Measurements from ENCODE around the gene MORN5. TPM values are rescaled to one million over a fixed set of nuclear protein-coding genes. Genes with fewer than 3 reads are reported as not detected.
A peak's percentile ranks its signal among the peaks of the same experiment; 100 is the strongest.

The MORN5 gene
- total and polyA plus RNA-seq, 2 donors from 2014 or later = 1.6 to 5.6 TPM

- DNase-seq (no peak), FAIRE-seq (no peak)
- H3K4me1 ChIP-seq (ENCODE audit: control insufficient read depth in 2 of 3, insufficient read depth in 2 of 3, low read depth in 1 of 3, low read length in 3 of 3) = peaks cover 0 to 3% (median 0%) of the 10 kb centered on the region in 3 donors
- intact Hi-C loops (cut with DNase I) = no loop called here
- no peak overlapping the region for H3K27ac ChIP-seq (ENCODE audit: low read depth in 2 of 2, low read length in 2 of 2)
- H3K36me3 ChIP-seq (ENCODE audit: control insufficient read depth in 2 of 3, insufficient read depth in 3 of 3, low read length in 3 of 3) = no peaks in the 10 kb centered on the region
- TF ChIP-seq CTCF (IDR thresholded peaks at IDR 0.05; ENCODE audit: borderline replicate concordance, extremely low read depth, insufficient read depth) = no peak
- H3K9me3 ChIP-seq (ENCODE audit: control insufficient read depth in 2 of 3, insufficient read depth in 1 of 3, low read length in 3 of 3) = no peaks in the 10 kb centered on the region
- H3K4me3 ChIP-seq (ENCODE audit: low read length in 3 of 3) = no peak overlapping the region
- H3K9ac ChIP-seq (ENCODE audit: low read length in 3 of 3) = no peak overlapping the region
- no peaks in the 10 kb centered on the region for H3K27me3 ChIP-seq (ENCODE audit: control insufficient read depth, insufficient read depth, low read length)
Observed at GRCh38 chr9:122195875-122196274, 36.2 kb downstream of the MORN5 start.

- TF ChIP-seq CTCF (IDR thresholded peaks at IDR 0.05; ENCODE audit: borderline replicate concordance, extremely low read depth, insufficient read depth) = no peak
- Histone ChIP-seq H3K9ac (ENCODE audit: low read length in 3 of 3) (no peak overlapping the region), H3K36me3 (ENCODE audit: control insufficient read depth in 2 of 3, insufficient read depth in 3 of 3, low read length in 3 of 3) (no peaks in the 10 kb centered on the region), H3K4me3 (ENCODE audit: low read length in 3 of 3) (no peak overlapping the region), H3K27me3 (ENCODE audit: control insufficient read depth, insufficient read depth, low read length) (no peaks in the 10 kb centered on the region), H3K4me1 (ENCODE audit: control insufficient read depth in 2 of 3, insufficient read depth in 2 of 3, low read depth in 1 of 3, low read length in 3 of 3) (peaks cover 0 to 3% (median 0%) of the 10 kb centered on the region in 3 donors), H3K27ac (ENCODE audit: low read depth in 2 of 2, low read length in 2 of 2) (no peak overlapping the region), H3K9me3 (ENCODE audit: control insufficient read depth in 2 of 3, insufficient read depth in 1 of 3, low read length in 3 of 3) (no peaks in the 10 kb centered on the region)
- peak in 3 of 5 donors; percentile 62 to 76 (median 74) for DNase-seq
- FAIRE-seq = no peak
- intact Hi-C loops (cut with DNase I) = no loop called here
Observed at GRCh38 chr9:122197426-122197825, 37.7 kb downstream of the MORN5 start.

GRCh38 chr9:122197882-122198281 is 38.2 kb downstream of the MORN5 start:
- intact Hi-C loops (cut with DNase I) = no loop called here

More at GRCh38 chr9:122197882-122198281, 38.2 kb downstream of the MORN5 start:
- no peaks in the 10 kb centered on the region for H3K27me3 ChIP-seq (ENCODE audit: control insufficient read depth, insufficient read depth, low read length)
- FAIRE-seq (no peak), DNase-seq (no peak)
- no peaks in the 10 kb centered on the region for H3K9me3 ChIP-seq (ENCODE audit: control insufficient read depth in 2 of 3, insufficient read depth in 1 of 3, low read length in 3 of 3)
- no peak for TF ChIP-seq CTCF (IDR thresholded peaks at IDR 0.05; ENCODE audit: borderline replicate concordance, extremely low read depth, insufficient read depth)
- peaks cover 0 to 3% (median 0%) of the 10 kb centered on the region in 3 donors for H3K4me1 ChIP-seq (ENCODE audit: control insufficient read depth in 2 of 3, insufficient read depth in 2 of 3, low read depth in 1 of 3, low read length in 3 of 3)
- H3K4me3 ChIP-seq (ENCODE audit: low read length in 3 of 3) = no peak overlapping the region
- H3K36me3 ChIP-seq (ENCODE audit: control insufficient read depth in 2 of 3, insufficient read depth in 3 of 3, low read length in 3 of 3) = no peaks in the 10 kb centered on the region
- no peak overlapping the region for H3K27ac ChIP-seq (ENCODE audit: low read depth in 2 of 2, low read length in 2 of 2)
- H3K9ac ChIP-seq (ENCODE audit: low read length in 3 of 3) = no peak overlapping the region

Measured in kidney (tissue), 14 donors.